Subcutaneous adipose tissue (tissue), 4 donors: ENCODE data around the gene LUZP1. TPM values are rescaled to one million over a fixed set of nuclear protein-coding genes. Genes with fewer than 3 reads are reported as not detected.

Source experiments
- CTCF ChIP-seq: fragments of 450-650 bp; IDR thresholded peaks from one replicate; pipeline ENCODE4 v1.5.1; 2016; ENCODE audit warnings: low read depth, mild to moderate bottlenecking, control low read depth, antibody characterized with exemption, moderate library complexity
- total RNA-seq, 4 donors: library from RNA; depleted of rRNA; stranded (reverse); fragments of >200 nt; gene quantifications; one replicate each; pipeline ENCODE4 v1.1.0, GENCODE V29; 2016

Gene LUZP1
- total RNA-seq, 4 donors from 2014 or later: 23.3 to 30.3 (median 24.7) TPM

- no peak for TF ChIP-seq CTCF
Observed at GRCh38 chr1:23163395-23163794, 5.3 kb downstream of the LUZP1 start.

- no peak for TF ChIP-seq CTCF
Observed at GRCh38 chr1:23159963-23160877, 8.4 kb downstream of the LUZP1 start.

- TF ChIP-seq CTCF: no peak
Observed at GRCh38 chr1:23156940-23157339, 11.7 kb downstream of the LUZP1 start.

GRCh38 chr1:23152966-23153684 is 15.5 kb downstream of the LUZP1 start:
- TF ChIP-seq CTCF: no peak

GRCh38 chr1:23150742-23151141 is 17.9 kb downstream of the LUZP1 start:
- TF ChIP-seq CTCF: no peak

- TF ChIP-seq CTCF: no peak
Observed at GRCh38 chr1:23150125-23150524, 18.5 kb downstream of the LUZP1 start.

GRCh38 chr1:23149114-23149513 is 19.5 kb downstream of the LUZP1 start:
- no peak for TF ChIP-seq CTCF
